Measurements from ENCODE around the gene XKR7. TPM values are rescaled to one million over a fixed set of nuclear protein-coding genes. Genes with fewer than 3 reads are reported as not detected.
"Not testable (repeated sequence)": the region's sequence is repeated elsewhere in the genome, so short reads cannot be mapped to it uniquely, and the experiment has no call there.

The XKR7 gene
- total RNA-seq = not detected

- Histone ChIP-seq H3K4me1 (peaks cover 0 to 12% (median 6%) of the 10 kb centered on the region in 4 donors), H3K9me3 (no peaks in the 10 kb centered on the region), H3K36me3 (no peaks in the 10 kb centered on the region), H3K4me3 (peak within 1 kb of the TSS in 3 of 4 donors; percentile 24 to 32 (median 27)), H3K27ac (replicated peaks in 1 of 4) (no peak within 1 kb of the TSS), H3K27me3 (peaks cover 0 to 83% (median 20%) of the 10 kb centered on the region in 4 donors)
- TF ChIP-seq POLR2A (IDR thresholded peaks at IDR 0.05; ENCODE audit: low read depth) (no peak), EP300 (IDR thresholded peaks at IDR 0.05) (no peak), CTCF (IDR thresholded peaks at IDR 0.05) (no peak), POLR2AphosphoS5 (IDR thresholded peaks at IDR 0.05) (no peak)
- intact Hi-C loops (cut with DNase I) = no loop called here
- 2% methylated on average over 27 of the region's 38 CpGs for WGBS
- no peak for DNase-seq (ENCODE audit: extremely low spot score)
These were observed at the start of gene XKR7 for GRCh38 chr20:31967830-31968249. XKR7 (plus strand) TSS chr20:31968151; CDS start chr20:31968176, 25 bp downstream.

GRCh38 chr20:31918466-31919105, 49.4 kb upstream of the XKR7 start:
- no peaks in the 10 kb centered on the region for H3K36me3 ChIP-seq
- WGBS = 79% methylated on average over 7 of the region's 7 CpGs
- no peak overlapping the region for H3K27ac ChIP-seq (replicated peaks in 1 of 4)
- no peaks in the 10 kb centered on the region for H3K4me1 ChIP-seq
- DNase-seq (ENCODE audit: extremely low spot score) = no peak
- H3K4me3 ChIP-seq = no peak overlapping the region
- TF ChIP-seq POLR2A (IDR thresholded peaks at IDR 0.05; ENCODE audit: low read depth) = no peak
- no peak for TF ChIP-seq EP300 (IDR thresholded peaks at IDR 0.05)
- TF ChIP-seq CTCF (IDR thresholded peaks at IDR 0.05) = no peak
- TF ChIP-seq POLR2AphosphoS5 (IDR thresholded peaks at IDR 0.05) = no peak
- H3K9me3 ChIP-seq = no peaks in the 10 kb centered on the region
- H3K27me3 ChIP-seq = peaks cover 0 to 30% (median 0%) of the 10 kb centered on the region in 4 donors
- intact Hi-C loops (cut with DNase I) = no loop called here

GRCh38 chr20:31919410-31920155, 48.4 kb upstream of the XKR7 start:
- intact Hi-C loops (cut with DNase I) = no loop called here

GRCh38 chr20:31920275-31920855, 47.6 kb upstream of the XKR7 start:
- TF ChIP-seq EP300 (IDR thresholded peaks at IDR 0.05) = no peak
- TF ChIP-seq POLR2AphosphoS5 (IDR thresholded peaks at IDR 0.05) = no peak
- no peak for TF ChIP-seq CTCF (IDR thresholded peaks at IDR 0.05)
- H3K9me3 ChIP-seq = no peaks in the 10 kb centered on the region
- H3K27ac ChIP-seq (replicated peaks in 1 of 4) = no peak overlapping the region
- intact Hi-C loops (cut with DNase I) = no loop called here
- no peaks in the 10 kb centered on the region for H3K36me3 ChIP-seq
- DNase-seq (ENCODE audit: extremely low spot score) = no peak
- H3K4me3 ChIP-seq = no peak overlapping the region
- peaks cover 0 to 48% (median 0%) of the 10 kb centered on the region in 4 donors for H3K27me3 ChIP-seq
- H3K4me1 ChIP-seq = no peaks in the 10 kb centered on the region
- 73% methylated on average over 6 of the region's 11 CpGs for WGBS

More at GRCh38 chr20:31919410-31920155, 48.4 kb upstream of the XKR7 start:
- H3K27me3 ChIP-seq = peaks cover 0 to 40% (median 0%) of the 10 kb centered on the region in 4 donors
- DNase-seq (ENCODE audit: extremely low spot score) = no peak
- H3K27ac ChIP-seq (replicated peaks in 1 of 4) = no peak overlapping the region
- H3K9me3 ChIP-seq = no peaks in the 10 kb centered on the region
- H3K36me3 ChIP-seq = no peaks in the 10 kb centered on the region
- no peak overlapping the region for H3K4me3 ChIP-seq
- H3K4me1 ChIP-seq = no peaks in the 10 kb centered on the region
- WGBS = 48% methylated on average over 6 of the region's 6 CpGs
- TF ChIP-seq POLR2A (IDR thresholded peaks at IDR 0.05; ENCODE audit: low read depth) (no peak), POLR2AphosphoS5 (IDR thresholded peaks at IDR 0.05) (no peak), EP300 (IDR thresholded peaks at IDR 0.05) (no peak), CTCF (IDR thresholded peaks at IDR 0.05) (no peak)

GRCh38 chr20:31921480-31921879, 46.5 kb upstream of the XKR7 start:
- H3K36me3 ChIP-seq; H3K9me3 ChIP-seq; DNase-seq (ENCODE audit: extremely low spot score); H3K27ac ChIP-seq (replicated peaks in 1 of 4); intact Hi-C loops (cut with DNase I); H3K4me1 ChIP-seq; H3K4me3 ChIP-seq: not testable (repeated sequence)
- peaks cover 0 to 59% (median 0%) of the 10 kb centered on the region in 4 donors for H3K27me3 ChIP-seq
- WGBS = 89% methylated on average over 5 of the region's 5 CpGs

All from esophagus muscularis mucosa (tissue), 4 donors.